Prostate gland (tissue), 2 donors: ENCODE measurements around the gene CAT.

Source experiments
- POLR2A ChIP-seq: fragments of 450-650 bp; IDR thresholded peaks from one replicate; pipeline ENCODE4 v1.6.1; 2016; ENCODE audit warnings: antibody characterized with exemption, mild to moderate bottlenecking
- TF ChIP-seq, protein P1 (sequence below), 4 experiments: fragments of 200-600 bp in 2 of 4; fragments of 450-650 bp in 2 of 4; sonication (generic) in 2 of 4; IDR thresholded peaks; 1 replicate in 3 of 4; 2 replicates in 1 of 4; pipeline ENCODE4 v1.5.1; 2016 to 2019; ENCODE audit warnings: antibody characterized with exemption in 4 of 4, mild to moderate bottlenecking in 2 of 4, moderate library complexity in 2 of 4

DNA sequence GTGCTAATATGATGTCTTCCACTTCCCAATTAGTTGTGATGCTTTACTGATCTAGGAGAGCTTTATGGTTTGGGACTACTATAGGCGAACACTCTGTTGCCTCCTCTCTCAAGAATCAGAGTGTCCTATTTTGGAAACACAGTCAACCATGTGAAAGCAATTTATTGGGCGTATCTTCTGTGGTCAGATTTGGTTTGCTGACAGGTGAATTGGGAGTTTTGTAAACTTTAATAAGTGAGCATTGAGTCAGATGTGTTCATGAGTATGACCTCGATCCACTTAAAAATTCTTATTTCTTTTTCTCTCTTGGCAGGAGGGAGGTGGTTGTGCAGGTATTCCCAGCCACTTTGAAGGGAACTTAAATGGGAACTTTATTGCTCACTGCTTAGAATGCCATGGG is 4.4 kb downstream of the CAT start:
- TF ChIP-seq, protein P1, sequence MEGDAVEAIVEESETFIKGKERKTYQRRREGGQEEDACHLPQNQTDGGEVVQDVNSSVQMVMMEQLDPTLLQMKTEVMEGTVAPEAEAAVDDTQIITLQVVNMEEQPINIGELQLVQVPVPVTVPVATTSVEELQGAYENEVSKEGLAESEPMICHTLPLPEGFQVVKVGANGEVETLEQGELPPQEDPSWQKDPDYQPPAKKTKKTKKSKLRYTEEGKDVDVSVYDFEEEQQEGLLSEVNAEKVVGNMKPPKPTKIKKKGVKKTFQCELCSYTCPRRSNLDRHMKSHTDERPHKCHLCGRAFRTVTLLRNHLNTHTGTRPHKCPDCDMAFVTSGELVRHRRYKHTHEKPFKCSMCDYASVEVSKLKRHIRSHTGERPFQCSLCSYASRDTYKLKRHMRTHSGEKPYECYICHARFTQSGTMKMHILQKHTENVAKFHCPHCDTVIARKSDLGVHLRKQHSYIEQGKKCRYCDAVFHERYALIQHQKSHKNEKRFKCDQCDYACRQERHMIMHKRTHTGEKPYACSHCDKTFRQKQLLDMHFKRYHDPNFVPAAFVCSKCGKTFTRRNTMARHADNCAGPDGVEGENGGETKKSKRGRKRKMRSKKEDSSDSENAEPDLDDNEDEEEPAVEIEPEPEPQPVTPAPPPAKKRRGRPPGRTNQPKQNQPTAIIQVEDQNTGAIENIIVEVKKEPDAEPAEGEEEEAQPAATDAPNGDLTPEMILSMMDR (IDR thresholded peaks at IDR 0.05): no peak
- TF ChIP-seq POLR2A: no peak
